NCI-H2196 treated with DMSO at 0.1 percent for 48 hours (cell line): Measurements from ENCODE around the gene ARHGAP32.
"Not testable (repeated sequence)": the region's sequence is repeated elsewhere in the genome, so short reads cannot be mapped to it uniquely, and the experiment has no call there.

Source experiments
- DNase-seq: peaks from one replicate; lab custom pipeline; 2025; ENCODE audit not compliant: unreplicated experiment; lab: John Stamatoyannopoulos, UW

Gene ARHGAP32

GRCh38 chr11:128937480-128937879, 254.6 kb downstream of the ARHGAP32 start:
- no peak for DNase-seq

GRCh38 chr11:128936606-128937251, 255.4 kb downstream of the ARHGAP32 start:
- DNase-seq = no peak

GRCh38 chr11:128934926-128935325, 257.2 kb downstream of the ARHGAP32 start:
- no peak for DNase-seq

DNA sequence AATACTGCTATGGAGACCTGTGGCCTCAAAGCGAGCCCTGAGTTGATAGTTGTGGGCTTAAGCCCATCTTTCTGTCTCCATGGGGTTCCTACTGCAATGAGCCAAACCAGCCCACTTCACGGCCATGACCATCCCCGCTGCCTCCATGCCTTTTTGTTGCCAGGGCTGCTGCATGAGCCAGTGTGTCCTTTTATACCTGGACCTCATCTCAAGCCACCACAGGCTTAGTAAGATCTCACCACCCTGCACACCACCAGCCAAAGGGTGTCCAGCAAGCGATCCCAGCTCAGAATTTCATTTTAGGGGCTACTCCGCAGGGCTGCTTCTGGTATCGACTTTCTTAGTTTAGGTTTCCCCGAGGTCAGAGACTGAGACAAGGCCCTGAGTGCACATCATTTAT, 257.8 kb downstream of the ARHGAP32 start:
- DNase-seq = no peak

DNA sequence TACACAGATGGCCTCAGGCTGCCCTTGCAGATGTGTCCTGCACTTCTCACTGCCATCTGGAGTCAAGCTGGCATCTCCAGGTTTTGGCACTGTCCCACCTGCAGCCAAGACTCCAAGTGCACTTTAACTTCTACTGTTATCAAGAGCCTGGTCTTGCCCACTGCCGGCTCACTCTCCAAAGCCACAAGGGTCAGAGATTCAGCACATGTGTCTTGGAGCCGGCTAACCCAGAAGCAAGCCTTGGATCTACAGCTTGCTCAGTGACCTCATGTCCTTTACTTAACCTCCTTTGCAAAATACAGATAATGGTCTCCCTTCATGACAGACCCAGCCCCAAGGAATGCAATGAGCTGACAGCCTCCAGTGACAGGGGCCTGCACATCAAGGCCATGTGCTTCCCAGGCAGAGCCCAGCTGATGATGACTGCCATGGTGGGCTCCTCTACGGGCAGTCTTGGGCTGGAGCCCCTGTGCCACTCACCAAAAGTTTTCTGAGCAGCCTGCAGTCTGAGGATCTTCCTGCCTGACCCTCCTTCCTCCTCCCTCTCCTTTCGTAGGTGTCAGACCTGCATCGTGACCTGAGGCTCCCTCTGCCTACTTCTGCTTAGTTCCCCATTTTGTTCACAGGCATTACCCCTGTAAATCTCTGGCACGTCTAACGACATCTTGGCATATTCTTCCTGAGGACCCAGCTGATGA, 258.5 kb downstream of the ARHGAP32 start:
- DNase-seq = no peak

GRCh38 chr11:128931668-128932067, 260.5 kb downstream of the ARHGAP32 start:
- DNase-seq = no peak

DNA sequence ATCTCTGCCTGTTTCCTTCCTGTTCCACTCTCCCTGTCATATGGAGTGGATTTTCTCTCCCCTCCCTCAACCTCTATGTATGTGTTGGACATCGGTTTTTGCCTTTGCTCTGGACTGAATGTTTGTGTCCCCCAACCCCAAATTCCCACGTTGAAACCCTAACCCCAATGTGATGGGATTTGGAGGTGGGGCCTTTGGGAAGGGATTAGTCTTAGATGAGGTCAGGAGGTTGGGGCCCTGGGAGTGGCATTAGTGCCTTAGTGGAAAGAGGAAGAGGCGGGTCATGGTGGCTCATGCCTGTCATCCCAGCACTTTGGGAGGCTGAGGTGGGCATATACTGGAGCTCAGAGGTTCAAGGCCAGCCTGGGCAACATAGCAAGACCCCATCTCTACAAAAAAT, 261.1 kb downstream of the ARHGAP32 start:
- no peak for DNase-seq

DNA sequence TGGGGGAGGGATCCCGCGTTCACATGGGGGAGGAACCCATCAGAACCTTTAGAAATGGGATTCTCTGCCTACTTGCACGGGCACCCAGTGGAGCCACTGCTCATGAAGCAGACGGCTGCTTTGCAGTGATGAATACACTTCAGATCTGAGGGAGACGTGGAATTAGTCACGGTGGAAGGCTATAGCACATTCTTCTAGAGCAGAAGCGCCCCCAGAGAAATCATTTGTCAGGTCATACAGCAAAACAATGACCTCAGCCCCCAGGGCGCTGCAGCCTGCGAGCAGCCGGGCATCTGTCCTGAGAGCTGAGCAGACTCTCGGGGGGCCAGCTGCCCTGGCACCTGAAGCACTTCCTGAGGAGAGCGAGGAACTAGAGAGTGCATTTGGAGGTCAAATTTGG, 262.1 kb downstream of the ARHGAP32 start:
- DNase-seq = no peak

- no peak for DNase-seq
These were observed 262.7 kb downstream of the ARHGAP32 start for GRCh38 chr11:128929468-128929867.

GRCh38 chr11:128928400-128928799, 263.7 kb downstream of the ARHGAP32 start:
- DNase-seq = no peak

DNA sequence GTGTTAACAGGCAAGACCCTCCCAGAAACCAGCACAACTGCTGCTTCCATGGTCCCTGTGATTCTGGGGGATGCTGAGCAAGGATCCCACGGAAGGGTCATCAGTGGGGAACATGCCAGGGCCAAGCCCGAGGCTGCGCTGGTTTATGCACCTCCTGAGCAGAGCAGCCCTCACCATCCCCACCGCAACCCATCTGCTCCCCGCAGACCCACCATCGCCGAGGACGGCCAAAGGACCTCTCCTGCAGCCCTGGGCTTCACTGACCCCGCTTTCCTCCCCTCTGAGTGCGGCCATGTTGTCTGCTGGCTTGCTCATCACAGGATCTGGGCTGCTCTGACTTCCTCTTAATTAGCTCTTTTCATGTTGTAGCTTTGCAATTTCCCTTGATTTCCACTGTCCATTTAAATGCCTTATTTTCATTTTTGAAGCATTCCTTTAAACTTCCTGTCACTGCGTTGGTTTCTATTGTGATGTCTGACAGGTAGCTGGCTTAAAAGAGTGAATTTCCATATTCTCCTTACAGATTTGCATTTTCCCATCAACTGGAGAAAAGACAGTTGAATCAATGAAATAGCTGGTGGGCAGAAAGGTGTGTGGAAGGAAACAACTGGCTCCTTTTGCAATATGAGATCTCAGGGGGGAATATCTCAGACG, 264.3 kb downstream of the ARHGAP32 start:
- no peak for DNase-seq

DNA sequence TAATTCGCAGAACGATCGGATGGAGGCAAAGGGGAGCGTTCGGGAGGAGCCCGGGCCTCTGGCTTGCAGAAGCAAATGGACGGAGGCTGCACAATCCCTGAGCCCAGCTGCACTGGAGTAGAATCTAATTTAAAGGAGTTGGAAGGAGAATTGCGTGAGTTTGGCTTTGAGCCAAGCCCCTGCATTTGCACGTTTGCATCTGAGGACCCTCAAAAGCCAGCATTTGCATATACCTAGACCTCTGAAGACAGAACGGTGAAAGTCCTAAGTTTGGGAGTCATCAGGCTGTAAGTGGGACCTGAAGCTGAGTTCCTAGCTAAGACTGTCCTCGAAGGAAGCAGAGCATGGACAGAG, 265.0 kb downstream of the ARHGAP32 start:
- no peak for DNase-seq

- DNase-seq = no peak
These were observed 265.6 kb downstream of the ARHGAP32 start for GRCh38 chr11:128926437-128927107.

GRCh38 chr11:128926000-128926399, 266.1 kb downstream of the ARHGAP32 start:
- DNase-seq = no peak

DNA sequence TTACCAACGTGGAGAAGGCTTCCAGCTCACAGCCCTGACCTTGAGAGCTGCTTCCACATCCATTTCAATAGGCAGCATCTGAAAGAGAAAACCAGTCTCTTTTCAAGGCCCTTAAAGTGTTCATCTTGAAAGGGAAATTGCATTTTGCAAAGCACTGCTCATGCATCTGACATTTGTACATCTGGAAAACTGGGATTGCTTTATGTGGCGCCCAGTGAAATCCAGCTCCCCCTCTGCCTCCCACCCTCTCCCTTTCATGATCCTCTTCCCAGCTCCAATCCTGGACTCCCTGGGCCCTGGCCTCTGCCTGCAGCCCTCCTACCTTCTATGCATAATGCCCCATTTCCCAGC, 266.9 kb downstream of the ARHGAP32 start:
- DNase-seq = no peak

- no peak for DNase-seq
These were observed 267.4 kb downstream of the ARHGAP32 start for GRCh38 chr11:128924510-128925249.

DNA sequence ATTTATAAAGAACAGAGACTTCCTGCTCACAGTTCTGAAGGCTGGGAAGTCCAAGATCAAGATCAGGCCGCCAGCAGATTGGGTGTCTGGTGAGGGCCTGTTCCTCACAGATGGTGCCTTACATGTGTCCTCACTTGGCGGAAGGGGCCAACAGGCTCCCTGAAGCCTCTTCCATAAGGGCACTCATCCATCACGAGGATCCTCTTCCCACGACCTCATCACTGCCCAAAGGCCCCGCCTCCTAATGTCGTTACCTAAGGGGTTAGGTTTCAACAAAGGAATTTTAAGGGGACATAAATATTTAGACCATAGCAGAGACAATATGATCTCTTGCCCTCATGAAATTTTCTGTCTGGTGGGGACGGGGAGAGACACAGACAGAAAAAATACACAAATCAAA, 268.0 kb downstream of the ARHGAP32 start:
- no peak for DNase-seq

DNA sequence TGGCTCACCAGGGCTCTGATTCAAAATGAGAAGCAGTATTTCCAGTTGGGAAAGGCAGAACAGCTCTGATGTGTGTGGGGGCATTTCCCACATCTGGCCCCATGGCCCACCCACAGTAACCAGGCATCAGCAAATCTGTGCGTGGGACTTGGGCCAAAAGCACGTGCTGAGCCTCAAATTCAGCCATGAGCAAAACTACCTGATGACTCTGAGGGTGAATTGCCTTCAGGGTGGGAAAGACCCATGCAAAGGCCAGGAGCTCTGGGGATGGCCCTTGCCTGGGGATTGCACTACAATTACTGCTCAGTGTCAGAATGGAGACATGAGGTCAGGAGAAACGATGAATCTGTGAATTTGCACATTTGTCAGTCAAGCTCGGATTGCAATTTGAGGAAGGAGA, 270.3 kb downstream of the ARHGAP32 start:
- no peak for DNase-seq

DNA sequence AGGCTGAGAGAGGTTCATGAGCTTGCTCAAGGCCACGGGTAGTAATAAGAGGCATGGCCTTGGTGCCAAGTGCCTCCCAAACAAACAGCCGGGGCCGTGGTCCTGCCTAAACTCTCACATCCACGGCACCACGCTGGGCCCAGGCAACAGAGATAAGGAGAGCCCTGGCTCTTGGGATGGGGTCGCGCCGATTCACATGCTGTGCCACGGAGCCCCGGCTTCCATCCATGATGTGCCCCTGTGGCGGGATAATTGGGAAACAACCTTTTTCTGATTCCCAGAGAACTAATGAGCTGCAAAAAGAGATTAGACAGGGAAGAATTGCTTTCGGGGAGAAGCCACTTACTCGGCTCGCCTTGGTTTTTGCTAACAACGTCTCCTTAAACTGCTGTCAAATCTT, 271.5 kb downstream of the ARHGAP32 start:
- DNase-seq = no peak

DNA sequence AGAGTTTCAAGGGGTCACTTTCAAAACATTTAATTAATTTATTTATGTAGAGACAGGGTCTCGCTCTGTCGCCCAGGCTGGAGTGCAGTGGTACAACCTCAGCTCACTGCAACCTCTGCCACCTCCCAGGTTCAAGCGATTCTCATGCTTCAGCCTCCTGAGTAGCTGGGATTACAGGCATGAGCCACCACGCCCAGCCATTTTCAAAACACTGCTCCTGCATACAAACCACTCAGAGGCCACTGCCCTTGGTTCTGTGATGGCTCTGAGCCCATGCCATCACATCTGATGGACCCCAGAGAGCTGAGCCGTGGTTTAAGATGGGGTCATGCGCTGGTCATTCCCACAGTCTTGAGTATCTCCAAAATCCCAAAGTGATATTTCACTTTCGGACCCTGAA, 272.5 kb downstream of the ARHGAP32 start:
- not testable (repeated sequence) for DNase-seq

GRCh38 chr11:128919216-128919615, 272.9 kb downstream of the ARHGAP32 start:
- DNase-seq = no peak
